NOMO-1 treated with DMSO at 0.1 percent for 48 hours (cell line): ENCODE data around the gene ATP6V0B.

Experiments used
- DNase-seq: peaks from one replicate; lab custom pipeline; 2025; ENCODE audit not compliant: unreplicated experiment; lab: John Stamatoyannopoulos, UW

The ATP6V0B gene

DNA sequence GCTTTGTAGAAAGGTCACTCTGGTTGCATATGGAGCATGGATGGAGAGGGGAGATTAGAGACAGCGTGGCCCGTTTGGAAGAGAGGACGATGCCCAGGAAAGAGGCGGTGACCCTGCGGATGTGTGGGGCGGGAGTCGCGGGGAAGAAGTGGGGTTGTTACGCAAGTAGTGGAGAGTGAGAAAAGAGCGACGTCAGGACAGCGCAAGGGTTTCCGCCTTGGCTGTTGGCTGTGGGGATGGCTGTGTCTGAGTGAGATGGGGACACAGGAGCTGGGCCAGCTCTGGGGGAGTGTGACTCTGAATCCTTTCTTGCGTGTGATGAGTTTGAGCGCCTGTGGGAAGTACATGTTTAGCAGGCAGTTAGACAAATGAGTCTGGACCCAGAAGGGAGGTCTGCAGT is 8.0 kb downstream of the ATP6V0B start:
- DNase-seq: no peak

DNA sequence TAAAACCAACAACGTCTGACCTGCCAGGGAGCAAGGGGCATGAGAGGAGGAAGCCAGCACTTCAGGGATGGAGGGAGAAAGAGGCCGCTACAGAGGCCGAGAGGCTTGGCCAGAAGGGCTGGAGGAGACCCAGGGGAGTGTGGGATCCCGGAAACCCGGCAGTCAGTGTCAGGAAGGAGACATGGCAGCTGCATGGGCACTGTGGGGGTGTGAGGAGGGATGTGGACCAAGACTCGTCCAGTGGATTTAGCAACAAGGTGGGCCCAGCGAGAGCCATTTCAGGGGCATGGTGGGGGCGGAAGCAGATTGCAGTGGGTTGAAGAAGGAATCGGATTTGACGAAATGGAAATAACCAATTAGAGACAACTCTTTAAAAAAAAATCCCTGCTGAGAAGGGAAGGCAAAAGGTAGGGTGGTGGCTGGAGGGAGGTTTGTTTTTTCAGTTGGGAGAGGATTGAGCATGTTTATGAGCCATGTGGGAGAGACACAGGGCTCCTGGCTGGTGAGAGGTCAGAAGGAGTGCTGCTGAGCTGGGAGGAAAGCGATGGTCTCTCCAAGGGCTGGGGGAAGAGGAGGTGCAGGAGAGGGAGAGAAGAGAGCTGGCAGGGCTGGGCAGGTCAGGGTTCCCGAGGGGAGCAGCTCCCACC is 8.6 kb downstream of the ATP6V0B start:
- DNase-seq: no peak

DNA sequence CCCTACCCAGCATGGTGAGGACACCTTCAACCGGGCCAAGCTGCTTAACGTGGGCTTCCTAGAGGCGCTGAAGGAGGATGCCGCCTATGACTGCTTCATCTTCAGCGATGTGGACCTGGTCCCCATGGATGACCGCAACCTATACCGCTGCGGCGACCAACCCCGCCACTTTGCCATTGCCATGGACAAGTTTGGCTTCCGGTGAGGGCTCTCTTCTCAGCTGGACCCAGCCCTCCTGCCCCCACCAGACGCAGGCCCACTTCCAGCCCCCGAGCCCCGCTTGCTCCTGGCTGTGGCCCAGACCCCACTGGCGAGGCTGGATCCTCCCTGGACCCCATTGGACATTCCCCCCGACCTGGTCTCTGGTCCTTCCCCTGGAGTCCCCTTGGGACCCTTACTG is 10.1 kb downstream of the ATP6V0B start:
- no peak for DNase-seq

DNA sequence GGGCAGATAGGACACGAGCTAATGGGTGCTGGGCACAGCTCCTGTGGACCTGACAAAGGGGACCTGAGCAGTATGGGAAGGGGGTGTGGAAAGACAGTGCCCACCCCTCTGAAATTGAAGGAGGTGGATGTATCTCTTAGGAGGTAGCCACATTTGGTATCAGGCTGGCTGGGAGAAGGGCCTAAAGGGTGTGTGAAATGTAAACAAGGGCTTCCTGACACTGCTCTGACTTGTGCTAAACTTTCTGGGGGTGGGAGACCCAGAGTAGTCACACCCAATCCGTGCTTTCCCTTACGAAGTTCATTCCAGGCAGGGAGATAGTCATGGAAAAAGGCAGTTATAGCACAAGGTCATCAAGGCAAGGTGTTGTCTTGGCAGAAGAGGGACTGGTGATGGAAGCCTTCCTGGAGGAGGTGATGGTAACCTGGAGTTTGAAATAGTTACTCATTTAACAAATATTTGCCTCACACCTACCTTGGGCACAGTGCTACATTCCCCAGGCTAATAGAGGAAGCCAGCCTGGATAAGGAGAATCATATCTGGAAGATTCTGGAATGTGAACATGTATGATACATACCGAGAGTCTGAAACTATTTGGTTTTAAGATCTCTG is 11.3 kb downstream of the ATP6V0B start:
- DNase-seq: no peak

DNA sequence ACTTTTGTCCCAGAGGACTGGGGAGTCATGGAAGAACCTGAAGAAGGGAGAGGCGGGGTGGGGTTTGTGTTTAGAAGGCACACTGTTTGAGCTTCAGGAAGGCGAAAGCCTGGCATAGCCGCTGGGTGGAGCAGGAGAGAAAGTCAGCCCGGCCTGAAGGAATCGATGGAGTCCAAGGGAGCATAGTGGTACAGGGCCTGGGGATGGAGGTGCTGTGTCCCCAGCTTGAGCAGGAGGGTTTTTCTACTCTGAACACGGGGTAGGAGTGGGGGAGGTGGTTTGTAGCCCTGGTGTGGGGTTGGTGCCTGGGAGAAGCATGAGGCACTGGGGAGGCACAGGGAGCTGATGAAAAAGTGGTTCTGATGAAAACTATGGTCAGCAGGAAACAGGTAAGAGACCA is 12.0 kb downstream of the ATP6V0B start:
- no peak for DNase-seq

DNA sequence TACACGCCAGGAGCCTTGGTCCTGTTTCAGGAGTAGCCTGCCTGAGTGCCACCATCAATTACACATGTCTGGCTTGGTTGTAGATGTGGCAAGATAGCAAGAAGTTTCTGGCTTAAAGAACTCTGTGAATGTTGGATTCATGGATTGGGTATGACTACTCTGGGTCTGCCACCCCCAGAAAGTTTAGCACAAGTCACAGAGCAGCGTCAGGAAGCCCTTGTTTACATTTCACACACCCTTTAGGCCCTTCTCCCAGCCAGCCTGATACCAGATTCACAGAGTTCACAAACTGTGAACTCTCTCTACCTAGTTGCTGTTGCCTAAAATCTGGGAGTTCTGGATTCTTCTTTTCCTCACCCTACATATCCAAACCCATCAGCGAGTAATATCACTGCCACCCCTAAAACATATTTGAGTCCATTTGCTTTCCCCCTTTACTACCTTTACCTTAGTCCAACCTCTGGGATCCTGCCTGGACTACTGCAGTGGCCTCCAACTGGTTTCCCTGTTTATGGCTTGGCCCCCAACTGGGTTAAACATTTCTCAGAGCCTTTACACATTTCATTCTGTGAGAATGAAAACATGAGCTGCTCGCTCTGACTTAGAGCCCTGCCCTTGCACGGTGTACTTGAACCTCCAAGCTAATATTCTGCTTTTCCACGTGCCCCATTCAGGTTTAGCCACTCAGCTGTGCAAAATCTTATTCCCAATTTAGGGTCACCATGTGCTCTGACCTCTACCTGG is 12.6 kb downstream of the ATP6V0B start:
- no peak for DNase-seq

DNA sequence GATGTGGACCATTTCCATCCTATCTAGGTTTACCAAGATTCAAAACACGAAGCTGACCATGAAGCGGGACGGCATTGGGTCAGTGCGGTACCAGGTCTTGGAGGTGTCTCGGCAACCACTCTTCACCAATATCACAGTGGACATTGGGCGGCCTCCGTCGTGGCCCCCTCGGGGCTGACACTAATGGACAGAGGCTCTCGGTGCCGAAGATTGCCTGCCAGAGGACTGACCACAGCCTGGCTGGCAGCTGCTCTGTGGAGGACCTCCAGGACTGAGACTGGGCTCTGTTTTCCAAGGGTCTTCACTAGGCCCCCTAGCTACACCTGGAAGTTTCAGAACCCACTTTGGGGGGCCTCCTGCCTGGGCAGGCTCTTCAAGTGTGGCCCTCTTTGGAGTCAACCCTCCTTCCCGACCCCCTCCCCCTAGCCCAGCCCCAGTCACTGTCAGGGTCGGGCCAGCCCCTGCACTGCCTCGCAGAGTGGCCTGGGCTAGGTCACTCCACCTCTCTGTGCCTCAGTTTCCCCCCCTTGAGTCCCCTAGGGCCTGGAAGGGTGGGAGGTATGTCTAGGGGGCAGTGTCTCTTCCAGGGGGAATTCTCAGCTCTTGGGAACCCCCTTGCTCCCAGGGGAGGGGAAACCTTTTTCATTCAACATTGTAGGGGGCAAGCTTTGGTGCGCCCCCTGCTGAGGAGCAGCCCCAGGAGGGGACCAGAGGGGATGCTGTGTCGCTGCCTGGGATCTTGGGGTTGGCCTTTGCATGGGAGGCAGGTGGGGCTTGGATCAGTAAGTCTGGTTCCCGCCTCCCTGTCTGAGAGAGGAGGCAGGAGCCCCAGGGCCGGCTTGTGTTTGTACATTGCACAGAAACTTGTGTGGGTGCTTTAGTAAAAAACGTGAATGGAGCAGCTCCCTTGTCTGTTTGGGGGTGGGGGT is 15.8 kb downstream of the ATP6V0B start:
- DNase-seq: no peak

DNA sequence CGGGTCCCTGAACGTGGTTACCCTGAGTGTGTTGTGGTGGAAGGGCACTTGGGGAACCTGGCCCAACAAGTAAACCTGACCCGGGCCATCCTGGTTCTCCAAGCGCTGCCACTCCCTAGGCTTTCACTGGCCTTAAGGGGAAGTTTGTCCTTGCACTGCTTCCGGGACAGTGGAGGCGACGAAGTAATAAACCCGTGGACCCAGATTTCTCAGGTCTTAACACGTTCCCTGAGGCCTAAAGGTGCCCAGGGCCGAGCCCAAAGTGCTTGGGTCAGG is 16.4 kb downstream of the ATP6V0B start:
- DNase-seq: no peak

DNA sequence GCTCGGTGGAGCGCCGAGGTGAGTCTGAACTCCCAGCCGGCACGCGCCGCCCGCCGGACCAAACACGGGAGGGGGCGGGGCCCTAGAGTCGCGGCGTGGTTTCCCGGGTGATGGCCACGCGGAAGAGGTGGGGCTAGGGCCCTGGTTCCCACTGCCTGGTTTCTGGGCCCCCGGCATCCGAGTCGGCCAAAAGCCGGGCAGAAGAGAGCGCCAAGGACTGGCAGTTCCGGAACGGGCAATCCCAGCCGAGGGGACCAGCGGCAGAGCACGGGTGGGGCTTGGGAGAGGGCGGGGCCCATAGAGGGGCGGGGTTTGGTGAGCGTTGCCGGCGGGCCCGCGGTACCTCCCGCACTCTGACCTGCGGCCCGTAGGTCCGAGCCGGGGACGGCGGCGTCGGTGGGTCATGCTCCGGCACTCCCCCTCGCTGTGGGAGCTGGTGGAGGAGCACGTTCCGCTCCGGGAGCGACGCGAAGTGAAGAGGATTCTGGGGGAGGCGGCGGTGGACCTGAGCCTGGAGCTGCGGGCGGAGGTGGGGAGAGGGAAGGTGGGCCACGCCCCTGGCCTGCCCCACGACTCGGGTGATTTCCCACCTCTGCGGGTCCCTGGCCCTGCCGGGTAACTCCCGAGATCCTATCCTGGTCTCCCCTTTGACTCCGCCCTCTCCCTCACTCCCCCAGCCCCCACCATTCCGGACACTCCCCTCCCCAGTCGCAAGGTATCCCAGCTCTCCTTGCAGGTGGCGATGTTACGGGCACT is 16.9 kb downstream of the ATP6V0B start, which contains the start of gene CCDC24:
TSS of gene CCDC24 (plus strand) at position 124 of the 756 bp plus-strand sequence. CDS start at position 404, 280 bp downstream.
- peak; percentile 88 for DNase-seq

DNA sequence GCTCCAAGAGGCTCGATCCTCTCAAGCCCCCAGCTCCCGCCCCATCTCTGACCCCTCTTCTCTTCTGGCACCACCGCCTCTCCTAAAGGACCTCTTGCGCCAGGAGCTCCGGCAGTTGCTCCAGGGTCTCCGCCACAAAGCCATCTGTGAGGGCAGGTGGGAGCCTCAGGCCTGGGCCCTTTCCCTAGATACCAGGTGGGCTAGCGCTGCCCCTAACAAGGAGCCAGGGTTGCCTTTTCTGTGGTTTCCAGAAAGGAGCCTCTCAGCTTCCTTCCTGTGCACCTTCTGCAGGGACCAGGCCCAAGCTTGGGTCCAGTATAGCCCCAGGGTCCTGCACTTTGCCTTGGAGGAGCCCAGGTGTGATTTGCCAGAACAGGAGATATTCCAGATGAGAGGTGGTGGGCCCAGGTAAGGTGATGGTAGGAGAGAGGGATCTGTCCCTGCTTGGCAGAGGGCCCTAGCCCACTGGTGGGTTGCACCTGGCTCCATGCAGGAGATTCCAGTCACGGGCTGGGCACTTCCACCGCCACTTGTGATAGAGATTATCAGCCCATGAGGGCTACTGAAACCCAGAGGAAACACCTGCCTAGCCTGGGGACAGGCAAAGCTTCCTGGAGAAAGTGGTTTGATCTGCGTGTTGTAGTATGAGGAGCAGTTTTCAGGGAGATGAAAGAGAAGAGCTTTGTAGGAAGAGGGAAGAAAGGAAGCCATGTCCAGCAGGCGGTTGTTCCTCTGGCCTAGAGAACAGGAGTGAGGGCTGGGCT is 17.7 kb downstream of the ATP6V0B start:
- no peak for DNase-seq

DNA sequence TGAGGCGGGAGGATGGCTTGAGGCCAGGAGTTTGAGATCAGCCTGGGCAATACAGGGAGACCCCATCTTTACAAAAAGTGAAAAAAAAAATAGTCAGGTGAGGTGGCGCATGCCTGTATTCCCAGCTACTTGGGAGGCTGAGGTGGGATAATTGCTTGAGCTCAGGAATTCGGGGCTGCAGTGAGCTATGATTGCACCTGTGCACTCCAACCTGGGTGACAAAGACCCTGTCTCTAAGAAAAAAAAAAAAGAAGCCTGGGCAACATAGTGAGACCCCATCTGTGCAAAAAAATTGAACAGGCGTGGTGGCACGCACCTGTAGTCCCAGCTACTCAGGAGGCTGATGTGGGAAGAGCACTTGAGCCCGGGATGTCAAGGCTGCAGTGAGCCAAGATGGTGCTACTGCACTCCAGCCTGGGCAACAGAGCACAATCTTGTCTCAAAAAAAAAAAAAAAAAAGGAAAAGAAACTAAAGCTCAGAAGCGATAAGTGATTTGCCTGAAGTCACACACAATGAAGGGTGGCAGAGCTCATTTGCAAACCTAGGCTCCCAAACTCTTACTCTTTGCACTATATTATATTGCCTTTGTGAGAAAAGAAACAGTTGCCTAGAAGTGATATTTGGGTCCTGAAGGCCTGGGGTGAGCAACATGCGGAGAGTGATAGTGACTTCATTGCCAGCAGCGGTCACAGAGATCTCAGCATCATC is 18.6 kb downstream of the ATP6V0B start:
- DNase-seq: no peak

DNA sequence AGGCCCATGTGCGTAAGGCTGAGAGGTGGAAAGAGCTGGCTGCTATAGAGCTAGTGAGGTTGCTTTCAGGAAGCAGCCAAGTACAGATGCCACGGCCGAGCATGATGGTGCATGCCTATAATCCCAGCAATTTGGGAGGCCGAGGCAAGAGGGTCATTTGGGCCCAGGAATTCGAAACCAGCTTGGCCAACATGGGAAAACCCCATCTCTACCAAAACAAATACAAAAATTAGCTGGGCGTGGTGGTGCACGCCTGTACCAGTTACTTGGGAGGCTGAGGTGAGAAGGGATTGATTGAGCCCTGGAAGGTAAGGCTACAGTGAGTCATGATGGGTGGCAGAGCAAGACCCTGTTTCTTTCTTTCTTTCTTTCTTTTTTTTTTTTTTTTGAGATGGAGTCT is 19.3 kb downstream of the ATP6V0B start:
- DNase-seq: no peak

DNA sequence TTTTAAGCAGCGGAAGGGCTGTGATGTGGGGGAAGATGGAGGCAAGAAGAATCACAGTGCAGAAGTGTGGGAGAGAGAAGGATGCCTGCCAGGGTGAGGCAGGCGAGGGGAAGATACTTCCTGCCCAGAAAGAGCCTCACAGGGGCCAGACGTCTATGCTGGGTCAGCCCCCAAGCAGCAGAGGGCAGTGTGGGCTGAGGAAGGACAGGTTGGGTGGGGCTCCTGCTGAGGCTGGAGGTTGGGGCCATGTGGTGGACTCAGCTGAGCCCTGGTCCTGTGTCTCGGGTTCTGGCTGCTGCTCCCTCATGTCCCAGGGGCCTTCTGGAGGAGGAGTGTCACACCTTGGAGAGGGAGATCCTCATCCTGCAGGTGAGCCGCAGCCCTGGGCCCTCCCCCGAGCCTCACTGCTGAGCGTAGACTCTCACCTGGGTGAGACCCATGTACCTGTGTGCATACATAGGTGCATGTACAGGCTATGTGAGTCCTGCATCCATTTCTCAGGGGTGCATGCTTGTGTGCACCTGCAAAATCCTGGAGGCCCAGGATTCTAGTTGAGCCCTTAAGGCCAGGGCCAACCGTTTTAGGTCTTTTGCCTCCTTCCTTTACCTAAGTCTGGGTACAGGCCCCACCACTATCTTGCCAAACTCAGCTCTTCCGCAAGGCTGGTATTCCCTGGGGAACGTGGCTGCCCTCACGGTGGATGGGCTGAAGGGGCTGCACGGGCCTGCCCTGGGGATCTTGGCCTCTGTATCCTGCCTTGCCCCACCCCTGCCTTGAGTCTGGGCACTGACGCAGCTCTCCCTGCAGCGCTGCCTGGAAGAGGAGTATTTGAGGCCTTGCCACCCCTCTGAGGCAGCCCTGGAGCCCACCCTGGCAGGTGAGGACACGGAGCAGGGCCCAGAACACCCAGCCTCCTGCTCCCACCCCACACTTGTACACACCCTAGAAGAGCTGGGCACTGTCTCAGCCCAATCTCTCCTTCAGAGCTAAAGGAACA is 20.3 kb downstream of the ATP6V0B start:
- peak; percentile 53 for DNase-seq

DNA sequence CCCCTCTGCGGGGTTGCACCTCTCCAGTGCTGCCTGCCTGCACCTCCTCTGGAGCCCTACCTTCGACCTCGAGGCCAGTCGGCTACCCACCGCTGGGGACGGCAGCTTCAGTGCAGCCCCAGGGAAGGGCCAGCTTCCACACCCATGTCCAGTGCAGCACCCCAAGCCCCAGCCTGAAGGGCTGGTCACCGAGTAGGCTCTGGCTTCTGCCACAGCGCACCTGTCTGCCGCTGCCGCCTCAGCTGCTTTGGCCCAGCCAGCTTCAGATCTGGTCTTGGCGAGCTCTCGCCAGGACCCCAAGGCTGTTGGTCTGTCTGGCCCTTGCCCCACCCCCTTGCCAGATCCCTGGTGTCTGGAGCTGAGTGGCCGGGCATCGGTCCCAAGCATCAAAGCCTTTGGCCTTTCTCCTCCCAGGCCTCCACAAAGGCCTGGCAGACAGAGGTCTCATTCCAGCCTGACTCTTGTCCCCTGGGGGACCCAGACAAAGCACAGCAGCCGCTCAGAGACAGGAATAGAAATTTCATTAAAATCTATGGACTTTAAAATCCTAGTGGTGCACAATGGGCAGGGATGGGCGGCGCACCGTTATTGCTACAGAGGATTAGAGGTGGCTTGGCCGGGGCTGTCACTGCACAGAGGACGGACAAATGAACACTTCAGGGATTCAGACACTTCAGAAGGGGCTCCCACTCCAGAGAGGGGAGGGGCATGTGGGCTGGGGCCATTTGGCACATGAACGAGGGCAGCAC is 21.4 kb downstream of the ATP6V0B start:
- DNase-seq: no peak

DNA sequence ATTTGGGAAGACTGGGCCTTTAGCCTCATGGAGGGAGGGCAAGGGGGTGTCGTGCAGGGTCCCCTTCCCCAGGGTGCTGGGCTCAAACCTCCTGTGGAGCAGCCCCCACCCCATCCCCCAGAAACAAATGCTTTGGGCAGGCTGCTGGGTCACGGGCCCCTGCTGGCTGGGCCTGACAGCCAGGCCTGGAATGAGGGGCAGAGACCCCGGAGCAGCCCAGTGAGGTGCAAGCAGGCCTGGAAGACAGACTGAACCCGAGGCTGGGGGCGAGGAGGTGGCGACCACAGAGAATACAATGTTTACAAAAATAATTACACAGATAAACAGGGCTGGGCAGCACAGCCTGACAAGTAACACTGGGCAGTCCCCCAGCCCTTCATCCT is 22.0 kb downstream of the ATP6V0B start:
- no peak for DNase-seq

DNA sequence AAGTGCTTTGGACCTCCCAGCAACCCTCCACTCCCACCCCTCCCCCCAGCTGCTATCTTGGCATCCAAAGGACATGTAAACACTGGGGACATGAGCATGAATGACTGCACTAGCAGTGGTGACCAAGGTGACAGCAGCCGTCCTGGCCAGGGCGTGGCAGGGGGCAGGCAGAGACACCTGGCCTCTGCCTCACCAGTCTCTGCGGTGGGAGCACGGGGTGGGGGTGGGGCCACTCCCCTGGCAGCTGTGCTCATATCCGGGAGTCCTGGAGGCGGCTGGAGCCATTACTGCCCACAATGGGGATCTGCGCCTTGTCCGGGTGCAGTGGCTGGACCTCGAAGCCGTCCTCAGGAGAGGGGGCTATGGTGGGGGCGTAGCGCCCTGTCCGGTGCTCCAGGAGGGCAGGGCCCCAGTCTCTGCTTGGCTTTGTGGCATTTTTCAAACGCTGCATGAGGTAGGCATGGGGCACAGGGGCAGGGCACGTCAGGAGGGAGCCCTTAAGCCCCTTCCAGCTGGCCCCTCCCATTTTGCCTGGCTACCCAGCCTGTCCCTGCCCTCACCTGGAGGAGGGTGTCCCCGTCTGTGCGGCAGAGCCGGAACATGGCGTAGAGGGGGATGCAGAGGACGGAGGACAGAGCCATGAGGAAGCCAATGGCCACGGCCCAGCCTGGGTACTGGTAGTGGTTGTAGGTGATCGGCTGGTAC is 22.7 kb downstream of the ATP6V0B start:
- DNase-seq: no peak

DNA sequence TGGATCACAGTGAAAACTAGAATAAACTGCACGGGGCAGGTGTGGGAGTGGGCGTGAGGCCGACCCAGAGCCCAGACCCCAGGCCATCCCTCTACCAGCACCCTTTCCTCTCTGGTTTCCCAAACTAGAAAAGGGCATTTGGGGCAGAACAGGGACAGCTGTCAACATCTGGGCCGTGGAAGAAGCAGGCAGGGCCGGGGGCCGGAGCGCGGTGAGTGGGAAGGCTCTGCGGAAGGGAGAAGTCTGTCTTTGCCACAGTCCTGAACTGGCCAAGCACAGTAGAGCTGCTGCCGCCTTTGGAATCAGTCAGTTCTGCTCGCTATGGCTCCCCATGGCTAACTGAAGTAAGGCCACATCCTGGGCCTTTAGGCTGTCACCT is 23.2 kb downstream of the ATP6V0B start:
- no peak for DNase-seq
